Measurements from ENCODE around the gene NINJ1. TPM values are rescaled to one million over a fixed set of nuclear protein-coding genes. Genes with fewer than 3 reads are reported as not detected.

The NINJ1 gene
- total RNA-seq, 1 donor from 2014 or later: 17.7 TPM

- no peak for DNase-seq
Observed at GRCh38 chr9:93099551-93100275, 34.3 kb downstream of the NINJ1 start.

GRCh38 chr9:93098236-93098946, 35.7 kb downstream of the NINJ1 start:
- DNase-seq: peak; percentile 56

GRCh38 chr9:93097511-93098201, 36.4 kb downstream of the NINJ1 start:
- no peak for DNase-seq

GRCh38 chr9:93096811-93097382, 37.2 kb downstream of the NINJ1 start:
- no peak for DNase-seq

- DNase-seq: peak; percentile 83
Observed at GRCh38 chr9:93096131-93096802, 37.8 kb downstream of the NINJ1 start, which contains the start of gene CARD19. Gene CARD19 (plus strand): TSS chr9:93096217. CDS start chr9:93096346, 129 bp downstream.

- peak; percentile 100 for DNase-seq
Observed at GRCh38 chr9:93095205-93096130, 38.6 kb downstream of the NINJ1 start.

- DNase-seq: peak; percentile 76
Observed at GRCh38 chr9:93094658-93095204, 39.3 kb downstream of the NINJ1 start.

GRCh38 chr9:93093877-93094657, 40.0 kb downstream of the NINJ1 start:
- no peak for DNase-seq

GRCh38 chr9:93093127-93093876, 40.7 kb downstream of the NINJ1 start:
- peak; percentile 52 for DNase-seq

- no peak for DNase-seq
Observed at GRCh38 chr9:93092251-93092991, 41.6 kb downstream of the NINJ1 start.

- DNase-seq: peak; percentile 42
Observed at GRCh38 chr9:93091453-93092081, 42.5 kb downstream of the NINJ1 start.

- no peak for DNase-seq
Observed at GRCh38 chr9:93091056-93091452, 43.0 kb downstream of the NINJ1 start.

GRCh38 chr9:93090091-93090655, 43.9 kb downstream of the NINJ1 start:
- no peak for DNase-seq

- no peak for DNase-seq
Observed at GRCh38 chr9:93089481-93089991, 44.5 kb downstream of the NINJ1 start.

GRCh38 chr9:93089024-93089423, 45.0 kb downstream of the NINJ1 start:
- DNase-seq: no peak

GRCh38 chr9:93088656-93089015, 45.4 kb downstream of the NINJ1 start:
- DNase-seq: no peak

GRCh38 chr9:93087971-93088655, 45.9 kb downstream of the NINJ1 start:
- no peak for DNase-seq

Data from tongue (tissue), 2 donors.